ENCODE measurements around the gene NFIA.

Gene NFIA

DNA sequence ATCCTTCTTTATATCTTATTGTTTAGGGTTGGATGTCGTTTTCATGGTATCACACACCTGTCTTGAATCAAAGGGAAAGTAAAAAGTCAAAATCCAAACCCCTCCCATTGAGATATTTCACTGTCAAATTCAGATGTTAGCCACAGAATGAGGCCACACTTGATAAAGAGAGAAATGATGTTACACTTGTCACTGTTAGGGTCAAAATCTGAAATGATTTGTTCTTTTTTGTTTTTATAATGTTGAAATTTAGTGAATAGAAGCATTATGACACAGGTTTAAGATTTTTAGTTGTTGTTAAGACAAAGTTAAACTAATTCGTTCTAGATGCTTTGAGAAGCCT, 13.1 kb downstream of the NFIA start:
- no peaks in the 10 kb centered on the region for H3K36me3 ChIP-seq (ENCODE audit: control insufficient read depth, insufficient read depth, low read length)
- no peak overlapping the region for H3K4me3 ChIP-seq (ENCODE audit: low read depth, low read length)
- no peak overlapping the region for H3K27ac ChIP-seq (ENCODE audit: low read depth, low read length)
- H3K9me3 ChIP-seq (ENCODE audit: control insufficient read depth, insufficient read depth, low read length) = no peaks in the 10 kb centered on the region
- H3K4me1 ChIP-seq (ENCODE audit: control insufficient read depth, insufficient read depth, low read length) = no peaks in the 10 kb centered on the region
- no peaks in the 10 kb centered on the region for H3K27me3 ChIP-seq (ENCODE audit: control insufficient read depth, insufficient read depth, low read length)
- H3K9ac ChIP-seq (ENCODE audit: low read depth, low read length) = no peak overlapping the region

DNA sequence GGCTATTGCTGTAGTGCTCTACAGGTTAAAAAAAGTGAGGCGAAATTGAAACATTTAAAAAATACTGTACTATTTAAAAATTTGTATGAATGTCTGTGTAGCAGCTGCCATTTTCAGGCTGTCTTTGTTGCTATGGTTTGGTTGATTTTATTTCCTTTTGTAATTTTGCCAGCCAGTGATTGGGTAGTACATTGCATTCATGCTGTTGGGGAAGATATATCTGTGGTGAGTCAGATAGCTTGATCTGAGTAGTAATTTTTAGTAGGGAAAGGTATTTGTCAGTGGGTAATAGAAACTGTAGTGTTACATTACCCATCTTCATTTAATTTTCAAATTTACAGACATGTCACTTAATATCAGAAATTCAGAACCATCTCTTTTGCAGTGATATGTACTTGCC, 15.0 kb downstream of the NFIA start:
- H3K4me1 ChIP-seq (ENCODE audit: control insufficient read depth, insufficient read depth, low read length) = no peaks in the 10 kb centered on the region
- no peaks in the 10 kb centered on the region for H3K36me3 ChIP-seq (ENCODE audit: control insufficient read depth, insufficient read depth, low read length)
- no peak overlapping the region for H3K9ac ChIP-seq (ENCODE audit: low read depth, low read length)
- no peak overlapping the region for H3K27ac ChIP-seq (ENCODE audit: low read depth, low read length)
- no peak overlapping the region for H3K4me3 ChIP-seq (ENCODE audit: low read depth, low read length)
- H3K27me3 ChIP-seq (ENCODE audit: control insufficient read depth, insufficient read depth, low read length) = no peaks in the 10 kb centered on the region
- no peaks in the 10 kb centered on the region for H3K9me3 ChIP-seq (ENCODE audit: control insufficient read depth, insufficient read depth, low read length)

DNA sequence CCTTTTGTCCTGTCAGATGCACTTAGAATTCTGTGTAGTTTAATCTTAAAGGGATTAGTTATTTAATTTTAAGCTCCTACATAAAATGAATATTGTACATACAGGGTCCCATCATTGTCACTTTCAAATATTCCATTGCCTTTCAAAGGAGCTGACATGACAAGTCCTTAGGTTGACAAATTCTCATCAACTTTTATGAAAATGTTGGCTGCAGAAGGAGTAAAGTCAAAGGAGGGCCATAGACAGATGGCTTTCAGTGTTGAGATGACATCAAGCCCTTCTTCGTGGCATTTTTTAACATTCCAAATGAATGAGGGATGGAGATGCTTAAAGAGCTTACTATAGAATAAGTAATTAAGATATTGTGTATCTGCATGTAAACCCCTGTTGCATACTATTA, 15.4 kb downstream of the NFIA start:
- Histone ChIP-seq H3K27ac (ENCODE audit: low read depth, low read length) (no peak overlapping the region), H3K9me3 (ENCODE audit: control insufficient read depth, insufficient read depth, low read length) (no peaks in the 10 kb centered on the region), H3K4me1 (ENCODE audit: control insufficient read depth, insufficient read depth, low read length) (no peaks in the 10 kb centered on the region), H3K9ac (ENCODE audit: low read depth, low read length) (no peak overlapping the region), H3K36me3 (ENCODE audit: control insufficient read depth, insufficient read depth, low read length) (no peaks in the 10 kb centered on the region), H3K4me3 (ENCODE audit: low read depth, low read length) (no peak overlapping the region), H3K27me3 (ENCODE audit: control insufficient read depth, insufficient read depth, low read length) (no peaks in the 10 kb centered on the region)

DNA sequence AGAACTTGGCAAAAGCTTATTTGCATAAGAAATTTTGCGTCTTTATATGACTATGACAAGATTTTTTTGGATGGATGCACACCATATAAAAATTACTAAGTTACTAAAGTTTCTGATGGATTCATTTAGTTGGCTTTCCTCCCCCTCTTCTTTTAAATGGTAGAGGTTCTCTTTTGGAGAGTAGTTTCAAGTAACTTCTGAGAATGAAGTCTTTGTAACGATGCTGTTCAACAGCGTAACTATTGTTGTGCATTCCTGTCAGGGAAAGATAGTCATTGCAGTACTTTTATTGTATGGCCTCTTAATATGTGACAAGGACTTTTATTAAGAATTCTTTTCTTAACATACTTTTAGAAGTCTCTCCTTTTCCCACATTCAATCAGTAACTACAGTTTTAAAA, 16.0 kb downstream of the NFIA start:
- Histone ChIP-seq H3K36me3 (ENCODE audit: control insufficient read depth, insufficient read depth, low read length) (no peaks in the 10 kb centered on the region), H3K4me3 (ENCODE audit: low read depth, low read length) (no peak overlapping the region), H3K9ac (ENCODE audit: low read depth, low read length) (no peak overlapping the region), H3K27ac (ENCODE audit: low read depth, low read length) (no peak overlapping the region), H3K9me3 (ENCODE audit: control insufficient read depth, insufficient read depth, low read length) (no peaks in the 10 kb centered on the region), H3K4me1 (ENCODE audit: control insufficient read depth, insufficient read depth, low read length) (no peaks in the 10 kb centered on the region), H3K27me3 (ENCODE audit: control insufficient read depth, insufficient read depth, low read length) (no peaks in the 10 kb centered on the region)

DNA sequence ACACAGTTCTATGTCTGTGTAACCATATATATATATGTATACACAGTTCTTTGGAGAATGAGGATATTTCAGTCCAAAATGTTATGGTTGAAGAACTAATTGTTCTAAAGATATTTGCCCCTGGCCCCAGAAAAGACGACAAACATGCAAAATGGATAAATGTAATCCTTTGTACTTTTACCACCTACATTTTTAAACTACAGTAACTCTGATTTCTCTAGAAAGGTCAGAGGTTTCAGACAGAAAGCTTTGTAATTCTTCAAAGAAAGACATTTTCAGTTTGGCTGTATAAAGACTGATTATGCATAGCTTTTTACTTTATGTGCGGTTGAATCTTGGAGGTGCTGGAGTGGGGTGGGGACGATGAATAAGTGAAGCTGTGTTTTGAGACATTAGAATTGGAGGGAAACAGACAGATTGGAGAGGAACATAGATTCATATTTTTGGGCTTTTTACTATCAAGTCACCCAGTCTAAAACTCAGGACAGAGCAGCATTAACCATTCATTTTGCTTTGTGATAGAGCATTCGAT, 16.6 kb downstream of the NFIA start:
- Histone ChIP-seq H3K36me3 (ENCODE audit: control insufficient read depth, insufficient read depth, low read length) (no peaks in the 10 kb centered on the region), H3K4me1 (ENCODE audit: control insufficient read depth, insufficient read depth, low read length) (no peaks in the 10 kb centered on the region), H3K27me3 (ENCODE audit: control insufficient read depth, insufficient read depth, low read length) (no peaks in the 10 kb centered on the region), H3K9me3 (ENCODE audit: control insufficient read depth, insufficient read depth, low read length) (no peaks in the 10 kb centered on the region), H3K4me3 (ENCODE audit: low read depth, low read length) (no peak overlapping the region), H3K9ac (ENCODE audit: low read depth, low read length) (no peak overlapping the region), H3K27ac (ENCODE audit: low read depth, low read length) (no peak overlapping the region)

DNA sequence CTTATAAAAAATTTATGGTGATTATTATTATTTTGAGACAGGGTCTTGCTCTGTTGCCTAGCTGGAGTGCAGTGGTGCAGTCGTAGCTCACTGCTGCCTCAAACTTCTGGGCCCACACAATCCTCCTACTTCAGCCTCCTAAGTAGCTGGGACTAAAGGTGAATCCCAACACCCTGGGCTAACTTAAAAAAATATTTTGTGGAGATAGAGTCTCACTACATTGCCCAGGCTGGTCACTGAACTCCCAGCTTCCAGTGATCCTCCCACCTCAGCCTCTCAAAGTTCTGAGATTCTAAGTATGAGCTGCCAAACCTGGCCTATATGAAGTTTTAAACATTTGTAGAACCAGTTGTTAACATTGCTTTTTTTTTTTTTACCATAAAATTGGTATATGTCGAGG, 18.2 kb downstream of the NFIA start:
- Histone ChIP-seq H3K4me1 (ENCODE audit: control insufficient read depth, insufficient read depth, low read length) (no peaks in the 10 kb centered on the region), H3K9ac (ENCODE audit: low read depth, low read length) (no peak overlapping the region), H3K27ac (ENCODE audit: low read depth, low read length) (no peak overlapping the region), H3K4me3 (ENCODE audit: low read depth, low read length) (no peak overlapping the region), H3K9me3 (ENCODE audit: control insufficient read depth, insufficient read depth, low read length) (no peaks in the 10 kb centered on the region), H3K27me3 (ENCODE audit: control insufficient read depth, insufficient read depth, low read length) (no peaks in the 10 kb centered on the region), H3K36me3 (ENCODE audit: control insufficient read depth, insufficient read depth, low read length) (no peaks in the 10 kb centered on the region)

DNA sequence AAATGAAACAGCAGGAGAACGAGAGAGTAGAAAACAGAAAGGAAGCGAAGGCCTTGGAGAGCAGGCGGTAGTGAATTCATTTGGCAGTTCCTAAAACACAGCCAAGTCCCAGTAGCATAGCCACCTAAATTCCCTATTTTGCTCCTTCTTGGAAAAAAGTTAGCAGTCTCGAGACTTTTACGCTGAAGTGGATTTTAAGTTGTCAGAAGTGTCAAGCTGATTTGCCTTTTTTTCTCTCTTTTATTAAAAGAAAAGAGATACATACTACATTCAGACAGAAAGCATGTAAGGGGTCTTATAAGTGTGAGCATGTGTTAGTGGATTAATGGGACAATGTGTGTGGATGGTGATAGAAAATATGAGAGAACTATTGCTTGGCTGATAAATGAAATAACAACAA, 19.2 kb downstream of the NFIA start:
- H3K27ac ChIP-seq (ENCODE audit: low read depth, low read length) = no peak overlapping the region
- H3K36me3 ChIP-seq (ENCODE audit: control insufficient read depth, insufficient read depth, low read length) = no peaks in the 10 kb centered on the region
- H3K9me3 ChIP-seq (ENCODE audit: control insufficient read depth, insufficient read depth, low read length) = no peaks in the 10 kb centered on the region
- no peaks in the 10 kb centered on the region for H3K27me3 ChIP-seq (ENCODE audit: control insufficient read depth, insufficient read depth, low read length)
- no peak overlapping the region for H3K9ac ChIP-seq (ENCODE audit: low read depth, low read length)
- no peaks in the 10 kb centered on the region for H3K4me1 ChIP-seq (ENCODE audit: control insufficient read depth, insufficient read depth, low read length)
- no peak overlapping the region for H3K4me3 ChIP-seq (ENCODE audit: low read depth, low read length)

DNA sequence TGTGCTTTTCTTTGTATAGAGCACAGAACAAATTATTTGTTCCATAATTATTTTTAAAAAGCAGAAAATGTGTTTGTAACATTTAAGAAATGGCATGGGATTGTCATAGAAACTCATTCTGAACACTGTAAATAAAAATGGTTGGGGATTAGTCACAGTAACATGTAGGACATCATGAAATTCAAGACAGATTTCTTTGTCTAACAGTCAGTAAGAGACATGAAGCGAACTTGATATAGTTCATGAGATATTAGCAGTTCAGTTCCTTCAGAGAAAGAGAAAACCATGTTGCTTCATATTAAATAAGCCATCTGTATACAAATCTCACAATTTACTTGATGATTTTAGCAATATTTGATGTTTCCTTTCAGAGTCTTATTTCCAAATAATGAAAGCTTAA, 19.7 kb downstream of the NFIA start:
- Histone ChIP-seq H3K36me3 (ENCODE audit: control insufficient read depth, insufficient read depth, low read length) (no peaks in the 10 kb centered on the region), H3K9me3 (ENCODE audit: control insufficient read depth, insufficient read depth, low read length) (no peaks in the 10 kb centered on the region), H3K4me3 (ENCODE audit: low read depth, low read length) (no peak overlapping the region), H3K27ac (ENCODE audit: low read depth, low read length) (no peak overlapping the region), H3K9ac (ENCODE audit: low read depth, low read length) (no peak overlapping the region), H3K27me3 (ENCODE audit: control insufficient read depth, insufficient read depth, low read length) (no peaks in the 10 kb centered on the region), H3K4me1 (ENCODE audit: control insufficient read depth, insufficient read depth, low read length) (no peaks in the 10 kb centered on the region)

DNA sequence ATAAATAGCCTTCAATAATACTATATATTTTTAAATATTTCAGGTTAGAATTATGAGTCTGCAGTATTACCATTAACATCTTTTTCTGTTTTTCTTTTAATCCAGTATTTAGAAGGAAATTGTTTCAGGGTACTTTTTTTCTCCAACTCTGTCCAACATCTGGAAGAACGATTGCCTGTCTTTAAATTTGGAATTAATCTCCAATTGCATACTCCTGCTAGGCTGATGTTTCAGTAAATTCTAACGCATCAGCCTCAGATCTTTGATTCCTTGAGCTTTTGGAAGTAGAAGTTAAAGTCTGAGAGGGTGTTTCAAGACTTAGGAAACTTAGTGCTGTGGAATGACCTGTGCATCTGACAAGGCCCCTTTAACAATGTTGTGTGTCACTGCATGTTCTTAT, 20.3 kb downstream of the NFIA start:
- Histone ChIP-seq H3K4me1 (ENCODE audit: control insufficient read depth, insufficient read depth, low read length) (no peaks in the 10 kb centered on the region), H3K9ac (ENCODE audit: low read depth, low read length) (no peak overlapping the region), H3K9me3 (ENCODE audit: control insufficient read depth, insufficient read depth, low read length) (peaks cover under 1% of the 10 kb centered on the region; the same call in 1 of the 2 replicates), H3K4me3 (ENCODE audit: low read depth, low read length) (no peak overlapping the region), H3K27ac (ENCODE audit: low read depth, low read length) (no peak overlapping the region), H3K27me3 (ENCODE audit: control insufficient read depth, insufficient read depth, low read length) (no peaks in the 10 kb centered on the region), H3K36me3 (ENCODE audit: control insufficient read depth, insufficient read depth, low read length) (no peaks in the 10 kb centered on the region)

DNA sequence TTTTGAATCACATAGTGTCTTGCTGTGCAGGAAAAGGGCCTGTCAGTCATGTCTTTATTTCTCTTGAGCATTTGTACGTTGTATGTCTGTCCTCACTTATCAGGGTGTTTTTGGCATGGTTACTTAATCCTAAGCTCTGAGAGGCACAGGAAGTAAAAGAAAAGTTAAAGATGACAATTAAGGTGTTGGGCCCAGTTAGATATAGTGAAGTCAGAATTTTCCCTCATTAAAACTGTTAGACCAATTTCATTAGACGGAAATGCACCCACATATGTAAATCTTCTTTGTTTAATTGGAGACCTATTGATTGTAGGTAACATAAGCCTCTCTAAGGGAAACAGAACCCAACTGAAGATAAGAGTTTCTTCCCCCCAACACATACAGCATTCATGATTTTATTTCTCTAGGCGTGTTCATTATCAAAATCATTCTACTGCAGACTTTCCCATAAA, 21.9 kb downstream of the NFIA start:
- no peak overlapping the region for H3K9ac ChIP-seq (ENCODE audit: low read depth, low read length)
- H3K27me3 ChIP-seq (ENCODE audit: control insufficient read depth, insufficient read depth, low read length) = no peaks in the 10 kb centered on the region
- H3K27ac ChIP-seq (ENCODE audit: low read depth, low read length) = no peak overlapping the region
- peaks cover 3% of the 10 kb centered on the region; the same call in 1 of the 2 replicates for H3K9me3 ChIP-seq (ENCODE audit: control insufficient read depth, insufficient read depth, low read length)
- no peaks in the 10 kb centered on the region for H3K4me1 ChIP-seq (ENCODE audit: control insufficient read depth, insufficient read depth, low read length)
- no peak overlapping the region for H3K4me3 ChIP-seq (ENCODE audit: low read depth, low read length)
- no peaks in the 10 kb centered on the region for H3K36me3 ChIP-seq (ENCODE audit: control insufficient read depth, insufficient read depth, low read length)

DNA sequence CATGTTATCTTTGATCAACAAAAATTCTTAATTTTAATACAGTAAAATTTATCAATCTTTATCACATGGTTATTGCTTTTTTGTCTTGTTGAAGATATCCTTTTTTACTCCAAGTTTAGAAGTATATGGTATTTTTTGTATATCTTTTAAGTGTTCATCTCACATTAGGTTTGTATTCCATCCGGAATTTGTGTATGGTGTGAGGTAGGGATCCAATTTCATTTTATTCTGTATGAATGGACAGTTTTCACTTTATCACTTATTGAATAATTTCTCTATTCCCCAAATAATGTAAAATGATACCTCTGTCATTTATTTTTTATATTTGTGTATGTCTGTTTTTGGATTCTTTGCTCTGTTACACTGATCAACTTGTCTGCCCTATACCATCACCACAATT, 25.3 kb downstream of the NFIA start:
- Histone ChIP-seq H3K4me1 (ENCODE audit: control insufficient read depth, insufficient read depth, low read length) (peaks cover 26% of the 10 kb centered on the region), H3K9me3 (ENCODE audit: control insufficient read depth, insufficient read depth, low read length) (peaks cover 3% of the 10 kb centered on the region; the same call in 1 of the 2 replicates), H3K27ac (ENCODE audit: low read depth, low read length) (no peak overlapping the region), H3K36me3 (ENCODE audit: control insufficient read depth, insufficient read depth, low read length) (no peaks in the 10 kb centered on the region), H3K4me3 (ENCODE audit: low read depth, low read length) (no peak overlapping the region), H3K9ac (ENCODE audit: low read depth, low read length) (no peak overlapping the region), H3K27me3 (ENCODE audit: control insufficient read depth, insufficient read depth, low read length) (no peaks in the 10 kb centered on the region)

DNA sequence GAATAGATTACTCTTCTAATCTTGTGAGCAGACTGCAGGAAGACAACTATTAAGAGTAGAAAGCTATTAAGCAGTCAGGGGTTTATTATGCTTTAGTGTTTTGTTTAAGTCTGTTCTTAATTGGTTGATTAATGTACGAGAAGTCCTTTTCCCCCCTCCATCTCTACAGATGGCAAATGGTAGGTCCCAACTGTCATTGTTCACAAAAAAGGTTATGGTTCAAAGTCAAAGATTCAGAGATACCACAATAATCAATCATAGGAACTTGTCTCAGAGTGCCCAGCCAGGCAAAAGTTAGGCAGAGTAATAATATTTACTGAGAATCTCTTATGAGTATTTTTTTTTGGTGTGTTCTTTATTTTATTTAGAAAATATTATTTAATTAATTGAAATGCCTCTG, 26.8 kb downstream of the NFIA start:
- H3K36me3 ChIP-seq (ENCODE audit: control insufficient read depth, insufficient read depth, low read length) = no peaks in the 10 kb centered on the region
- H3K27me3 ChIP-seq (ENCODE audit: control insufficient read depth, insufficient read depth, low read length) = no peaks in the 10 kb centered on the region
- no peak overlapping the region for H3K27ac ChIP-seq (ENCODE audit: low read depth, low read length)
- H3K9me3 ChIP-seq (ENCODE audit: control insufficient read depth, insufficient read depth, low read length) = peaks cover 3% of the 10 kb centered on the region; the same call in 1 of the 2 replicates
- no peak overlapping the region for H3K4me3 ChIP-seq (ENCODE audit: low read depth, low read length)
- H3K9ac ChIP-seq (ENCODE audit: low read depth, low read length) = no peak overlapping the region
- H3K4me1 ChIP-seq (ENCODE audit: control insufficient read depth, insufficient read depth, low read length) = peaks cover 26% of the 10 kb centered on the region
